HG02571 (cell line): Measurements from ENCODE around the gene ODAD3.
A peak's percentile ranks its signal among the peaks of the same experiment; 100 is the strongest.

ENCODE experiments used
- ATAC-seq: cut with Tn5 transposase; IDR thresholded peaks from one replicate; pipeline ENCODE4 v1.9.1; 2021; ENCODE audit warnings: mild to moderate bottlenecking, moderate library complexity; ENCODE audit not compliant: unreplicated experiment

The ODAD3 gene

GRCh38 chr19:11378319-11379189 is 56.4 kb downstream of the ODAD3 start:
- no peak for ATAC-seq

- no peak for ATAC-seq
Measured at GRCh38 chr19:11377756-11378155, 57.2 kb downstream of the ODAD3 start.

GRCh38 chr19:11377237-11377636 is 57.7 kb downstream of the ODAD3 start:
- ATAC-seq, result no peak

- ATAC-seq, result no peak
Measured at GRCh38 chr19:11375143-11375948, 59.6 kb downstream of the ODAD3 start.

DNA sequence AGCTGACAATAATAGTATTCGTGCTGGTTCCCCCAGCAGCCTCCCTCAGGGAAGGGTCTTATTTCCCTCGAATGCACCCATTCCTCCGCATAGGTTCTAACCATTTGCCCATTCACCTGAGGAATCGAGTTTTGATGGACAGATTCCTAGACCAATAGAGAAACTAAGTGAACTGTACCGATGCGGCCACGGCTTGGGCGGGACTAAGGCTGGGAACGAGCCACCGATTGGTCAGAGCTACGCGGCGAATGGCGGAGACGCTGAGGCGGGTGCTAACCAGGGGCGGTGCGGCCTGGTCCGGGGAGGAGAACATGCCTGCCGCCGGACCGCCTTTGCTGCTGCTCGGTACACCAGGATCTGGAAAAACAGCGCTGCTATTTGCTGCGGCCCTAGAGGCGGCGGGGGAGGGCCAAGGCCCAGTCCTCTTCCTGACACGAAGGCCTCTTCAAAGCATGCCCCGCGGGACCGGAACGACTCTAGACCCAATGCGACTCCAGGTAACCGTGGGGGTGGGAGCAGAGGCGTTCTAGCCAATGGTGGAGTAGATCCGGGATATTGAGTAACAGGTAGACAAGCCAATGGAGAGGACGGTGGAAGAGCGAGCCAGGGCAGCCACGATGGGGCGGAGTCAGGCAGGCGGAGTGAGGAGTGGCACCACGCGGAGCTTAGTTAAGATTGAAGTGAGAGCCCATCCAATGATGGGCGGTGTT is 60.3 kb downstream of the ODAD3 start, which contains the start of gene SWSAP1:
Gene SWSAP1 (plus strand): TSS at position 234 of the 710 bp plus-strand sequence. CDS start 15 bp downstream, at position 249.
- peak; percentile 86 for ATAC-seq

GRCh38 chr19:11373885-11374432 is 61.0 kb downstream of the ODAD3 start:
- ATAC-seq, result no peak

DNA sequence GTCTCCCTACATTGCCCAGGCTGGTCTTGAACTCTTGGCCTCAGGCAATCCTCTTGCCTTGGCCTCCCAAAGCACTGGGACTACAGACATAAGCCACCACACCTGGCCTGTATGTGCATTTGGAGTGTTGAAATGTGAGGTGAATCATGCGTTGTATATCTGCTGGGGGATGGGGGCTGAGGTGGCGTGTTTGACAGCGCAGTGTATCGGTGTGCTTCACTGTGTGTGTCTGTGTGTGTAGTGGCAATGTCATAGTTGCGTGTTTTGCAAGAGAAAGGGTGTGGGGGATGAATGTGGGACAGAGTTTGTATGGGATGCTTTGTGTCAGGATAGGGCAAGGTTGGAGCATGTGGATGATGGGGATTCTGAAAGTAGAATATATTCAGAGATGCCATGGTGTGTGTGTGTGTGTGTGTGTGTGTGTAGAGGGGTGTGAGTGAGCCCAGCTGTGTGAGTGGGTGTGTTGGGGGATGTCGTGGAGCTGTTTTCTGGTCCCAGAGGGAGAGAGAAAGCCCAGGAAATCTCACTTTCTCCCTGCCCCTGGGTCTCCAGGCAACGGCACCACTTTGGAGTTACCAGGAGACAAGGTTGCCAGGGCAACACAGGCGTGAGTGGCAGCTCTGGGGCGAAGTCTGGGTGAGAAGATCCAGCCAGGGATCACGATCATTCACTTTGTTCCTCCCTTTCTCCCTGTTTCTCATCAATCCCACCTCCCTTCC is 61.6 kb downstream of the ODAD3 start:
- no peak for ATAC-seq

DNA sequence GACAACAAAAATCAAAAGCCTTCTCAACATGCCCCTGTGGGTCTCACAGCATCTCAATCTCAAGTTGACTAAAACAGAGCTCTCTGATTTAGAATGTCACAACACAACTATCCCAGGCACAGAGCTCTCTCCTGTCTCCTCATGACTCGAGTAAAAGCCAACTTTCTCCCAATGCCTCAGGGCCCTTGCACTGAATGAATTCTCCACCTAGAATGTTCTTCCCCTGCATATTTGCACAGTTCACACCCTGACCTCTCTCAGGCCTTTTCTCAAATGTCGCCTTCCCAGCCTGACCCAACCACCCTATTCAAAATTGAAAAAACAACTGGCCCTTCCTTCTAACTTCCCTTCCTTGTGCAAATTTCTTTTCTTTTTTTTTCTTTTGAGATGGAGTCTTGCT is 64.2 kb downstream of the ODAD3 start:
- no peak for ATAC-seq
